Chondrocyte (in vitro differentiated cells): ENCODE data around the gene FN3KRP. TPM values are rescaled to one million over a fixed set of nuclear protein-coding genes. Genes with fewer than 3 reads are reported as not detected.

Source experiments
- DNase-seq: peaks from one replicate; pipeline ENCODE4 v3.0.0; 2021; ENCODE audit warnings: mixed read lengths, low spot score
- H3K27ac Mint-ChIP-seq: one replicate; pipeline ENCODE4 v1.8.0; 2021; ENCODE audit warnings: mild to moderate bottlenecking, moderate library complexity, mixed read lengths; ENCODE audit not compliant: unreplicated experiment
- H3K27me3 Mint-ChIP-seq: 2 replicates; pipeline ENCODE4 v1.8.0; 2021; ENCODE audit warnings: low read depth, mixed read lengths
- H3K36me3 Mint-ChIP-seq: 2 replicates; pipeline ENCODE4 v1.8.0; 2021; ENCODE audit warnings: low read depth, mixed read lengths
- H3K4me1 Mint-ChIP-seq: 2 replicates; pipeline ENCODE4 v1.8.0; 2021; ENCODE audit warnings: low read depth, mild to moderate bottlenecking, mixed read lengths
- H3K4me3 Mint-ChIP-seq: one replicate; pipeline ENCODE4 v1.8.0; 2021; ENCODE audit warnings: mild to moderate bottlenecking, moderate library complexity, mixed read lengths; ENCODE audit not compliant: unreplicated experiment
- H3K9me3 Mint-ChIP-seq: 2 replicates; pipeline ENCODE4 v1.8.0; 2021; ENCODE audit warnings: low read depth, mixed read lengths
- CTCF ChIP-seq: fragments of 200-600 bp; sonication (generic); IDR thresholded peaks from 2 replicates; pipeline ENCODE4 v1.5.0; 2021; ENCODE audit warnings: antibody characterized with exemption, mild to moderate bottlenecking, moderate library complexity
- long read RNA-seq: library from polyadenylated mRNA; stranded (forward); transcript quantifications from one replicate; pipeline ENCODE4 v2.0.0, GENCODE V29; 2021
- total RNA-seq: library from RNA; stranded (reverse); gene quantifications from 3 replicates; pipeline ENCODE4 v1.2.1, GENCODE V29; 2021

Gene FN3KRP
- 23.0 to 27.4 TPM (median 23.3 TPM) in 3 replicates for total RNA-seq
- long read RNA-seq, transcript FN3KRP-201 (6 exons, 1,849 nt): major isoform, 75 of 81 reads
- long read RNA-seq, partial matches to known transcripts: 0 of 81 reads
- long read RNA-seq, other reads (novel, unspliced or antisense): 3 of 81 reads

GRCh38 chr17:82716203-82717010 lies at the start of gene FN3KRP:
FN3KRP (plus strand) TSS chr17:82716706; CDS start chr17:82716756, 50 bp downstream.
- no peaks in the 10 kb centered on the region for H3K27me3 Mint-ChIP-seq
- DNase-seq: no peak
- H3K9me3 Mint-ChIP-seq: no peaks in the 10 kb centered on the region
- H3K36me3 Mint-ChIP-seq: peaks cover 2% of the 10 kb centered on the region
- TF ChIP-seq CTCF: no peak
- H3K4me1 Mint-ChIP-seq: peaks cover 21% of the 10 kb centered on the region
- peak within 1 kb of the TSS; percentile 87 for H3K27ac Mint-ChIP-seq
- peak within 1 kb of the TSS; percentile 94 for H3K4me3 Mint-ChIP-seq

GRCh38 chr17:82666931-82667667 lies 49.4 kb upstream of the FN3KRP start:
- H3K9me3 Mint-ChIP-seq: no peaks in the 10 kb centered on the region
- DNase-seq: peak; percentile 80
- no peak overlapping the region for H3K4me3 Mint-ChIP-seq
- no peak for TF ChIP-seq CTCF
- H3K4me1 Mint-ChIP-seq: peaks cover 9% of the 10 kb centered on the region
- H3K27ac Mint-ChIP-seq: no peak overlapping the region
- no peaks in the 10 kb centered on the region for H3K27me3 Mint-ChIP-seq
- H3K36me3 Mint-ChIP-seq: peaks cover 4% of the 10 kb centered on the region

GRCh38 chr17:82667668-82668000 lies 48.9 kb upstream of the FN3KRP start:
- Mint-ChIP-seq H3K4me1 (peaks cover 9% of the 10 kb centered on the region), H3K4me3 (no peak overlapping the region), H3K9me3 (no peaks in the 10 kb centered on the region), H3K27me3 (no peaks in the 10 kb centered on the region), H3K36me3 (peaks cover 4% of the 10 kb centered on the region), H3K27ac (no peak overlapping the region)
- TF ChIP-seq CTCF: no peak
- DNase-seq: peak; percentile 91

GRCh38 chr17:82668024-82668630 lies 48.4 kb upstream of the FN3KRP start:
- TF ChIP-seq CTCF: no peak
- H3K4me3 Mint-ChIP-seq: no peak overlapping the region

GRCh38 chr17:82668631-82669099 lies 47.8 kb upstream of the FN3KRP start:
- peaks cover 9% of the 10 kb centered on the region for H3K4me1 Mint-ChIP-seq
- H3K27ac Mint-ChIP-seq: peak overlapping the region; percentile 41
- peak; percentile 47 for DNase-seq
- H3K9me3 Mint-ChIP-seq: no peaks in the 10 kb centered on the region
- no peaks in the 10 kb centered on the region for H3K27me3 Mint-ChIP-seq
- TF ChIP-seq CTCF: peak; percentile 76
- H3K36me3 Mint-ChIP-seq: peaks cover 4% of the 10 kb centered on the region
- H3K4me3 Mint-ChIP-seq: no peak overlapping the region

More at GRCh38 chr17:82668024-82668630, 48.4 kb upstream of the FN3KRP start:
- Mint-ChIP-seq H3K27ac (no peak overlapping the region), H3K9me3 (no peaks in the 10 kb centered on the region), H3K27me3 (no peaks in the 10 kb centered on the region), H3K4me1 (peaks cover 9% of the 10 kb centered on the region), H3K36me3 (peaks cover 4% of the 10 kb centered on the region)
- no peak for DNase-seq
